ENCODE data around the gene B3GNT4.
"Not testable (repeated sequence)": the region's sequence is repeated elsewhere in the genome, so short reads cannot be mapped to it uniquely, and the experiment has no call there.

B3GNT4 gene

GRCh38 chr12:122258462-122258861 lies 55.0 kb downstream of the B3GNT4 start:
- not testable (repeated sequence) for H3K4ac ChIP-seq (ENCODE audit: low read length); H4K8ac ChIP-seq (ENCODE audit: low read depth, low read length); H3K79me1 ChIP-seq (ENCODE audit: low read depth, low read length); H3K23ac ChIP-seq (ENCODE audit: low read depth, low read length, poor library complexity); H3K27me3 ChIP-seq (ENCODE audit: control insufficient read depth in 3 of 3, insufficient read depth in 3 of 3, low read depth in 1 of 3, low read length in 3 of 3); H3K9ac ChIP-seq (ENCODE audit: low read depth, low read length, poor library complexity); H2BK15ac ChIP-seq (ENCODE audit: low read length); H3K27ac ChIP-seq (replicated peaks; ENCODE audit: low read length); H3K14ac ChIP-seq (ENCODE audit: low read length); H3K9me3 ChIP-seq (replicated peaks in 1 of 2; ENCODE audit: control insufficient read depth in 2 of 2, insufficient read depth in 1 of 2, low read depth in 1 of 2, low read length in 2 of 2); H2BK120ac ChIP-seq (ENCODE audit: low read depth, low read length); H3K4me3 ChIP-seq (ENCODE audit: low read length in 2 of 2); H3K4me1 ChIP-seq (ENCODE audit: control insufficient read depth in 2 of 2, insufficient read depth in 1 of 2, low read depth in 1 of 2, low read length in 2 of 2); DNase-seq (ENCODE audit: low spot score); H4K91ac ChIP-seq (ENCODE audit: low read depth, low read length, poor library complexity); H2BK12ac ChIP-seq (ENCODE audit: low read length); H2BK5ac ChIP-seq (ENCODE audit: low read length); H2AFZ ChIP-seq (ENCODE audit: low read length); H3K4me2 ChIP-seq (ENCODE audit: insufficient read depth, low read length, poor library complexity, severe bottlenecking); H2AK5ac ChIP-seq (ENCODE audit: low read depth, low read length); H3K18ac ChIP-seq (ENCODE audit: low read length)
- no CpG with 5 or more reads among the region's 4 CpGs for WGBS, 2 donors (ENCODE audit: extremely low coverage in 2 of 2, insufficient read length in 2 of 2, insufficient replicate concordance in 1 of 2)
- H3K36me3 ChIP-seq (replicated peaks in 1 of 2; ENCODE audit: control insufficient read depth in 2 of 2, insufficient read depth in 2 of 2, low read length in 2 of 2), result peaks cover 8 to 66% of the 10 kb centered on the region in 2 donors

Small RNA genes within 50 kb of the gene (small RNA-seq; reads per million reads assigned to genes)
- 4.3 reads per million, percentile 11 among the genes with 10 or more reads in this experiment for gene DIABLO (ENCODE audit: insufficient read depth)

Data from neuronal stem cell (in vitro differentiated cells).